H1 (cell line): ENCODE measurements around the gene ALDH7A1. TPM values are rescaled to one million over a fixed set of nuclear protein-coding genes. Genes with fewer than 3 reads are reported as not detected.

Experiments
- CTCF ChIA-PET: fragments of 300-600 bp; sonication (Branson Sonifier 250); formaldehyde crosslinking; loops from one replicate; lab custom pipeline; 2021; ENCODE audit not compliant: partially characterized antibody; lab: Charles Lee
- POLR2A ChIA-PET: fragments of 300-600 bp; sonication (Branson Sonifier 250); formaldehyde crosslinking; loops from one replicate; lab custom pipeline; 2021; ENCODE audit warnings: inconsistent platforms; ENCODE audit not compliant: partially characterized antibody; lab: Charles Lee
- DNase-seq, 2 experiments: peaks; one replicate each; pipeline versions ENCODE4 v3.0.0 to v3.0.0-alpha.2; 2010 to 2022; ENCODE audit warnings: low spot score in 2 of 2, low read depth in 1 of 2, mixed read lengths in 1 of 2
- FAIRE-seq: peaks from 2 replicates; lab custom pipeline; 2011; peaks lifted over from hg19 to GRCh38; lab: Jason Lieb, UNC
- H2AFZ ChIP-seq: 2 replicates; pipeline ENCODE4 v1.8.1; 2012; ENCODE audit warnings: low read length, inconsistent platforms
- H2AK5ac ChIP-seq: 2 replicates; pipeline ENCODE4 v1.6.1; 2013; ENCODE audit warnings: low read depth, low read length
- H2BK120ac ChIP-seq: replicated peaks from 2 replicates; pipeline ENCODE3; 2013; ENCODE audit warnings: low read depth, low read length, inconsistent platforms
- H2BK12ac ChIP-seq: 2 replicates; pipeline ENCODE4 v1.6.1; 2013; ENCODE audit warnings: low read depth, low read length
- H2BK15ac ChIP-seq: 2 replicates; pipeline ENCODE4 v1.6.1; 2013; ENCODE audit warnings: low read length
- H2BK20ac ChIP-seq: 2 replicates; pipeline ENCODE4 v1.6.1; 2013; ENCODE audit warnings: low read length
- H2BK5ac ChIP-seq: 2 replicates; pipeline ENCODE4 v1.6.1; 2013; ENCODE audit warnings: low read depth, low read length
- H3K14ac ChIP-seq: 2 replicates; pipeline ENCODE4 v1.6.1; 2013; ENCODE audit warnings: inconsistent platforms; ENCODE audit not compliant: insufficient read length
- H3K18ac ChIP-seq: 2 replicates; pipeline ENCODE4 v1.6.1; 2013; ENCODE audit warnings: low read length; ENCODE audit errors: extremely low read depth
- H3K23ac ChIP-seq: 2 replicates; pipeline ENCODE4 v1.6.1; 2013; ENCODE audit warnings: inconsistent platforms; ENCODE audit not compliant: insufficient read length
- H3K23me2 ChIP-seq: 2 replicates; pipeline ENCODE4 v1.6.1; 2013; ENCODE audit warnings: low read depth, low read length
- H3K27ac ChIP-seq: 2 replicates; pipeline ENCODE4 v1.6.1; 2011; ENCODE audit warnings: low read depth, low read length, inconsistent platforms
- H3K27me3 ChIP-seq, 4 experiments: replicated peaks in 1 of 4; 1 replicate in 1 of 4; 2 replicates in 3 of 4; pipeline versions ENCODE4 v1.6.1 to v1.8.1; 2011 to 2013; ENCODE audit warnings: low read length in 3 of 4, mild to moderate bottlenecking in 3 of 4, inconsistent platforms in 2 of 4, mixed read lengths in 2 of 4, moderate library complexity in 1 of 4; ENCODE audit not compliant: control insufficient read depth in 3 of 4, insufficient read depth in 3 of 4; ENCODE audit errors: extremely low read depth in 1 of 4
- H3K36me3 ChIP-seq, 4 experiments: 2 replicates each; pipeline versions ENCODE4 v1.6.1 to v1.8.1; 2011 to 2013; ENCODE audit warnings: mild to moderate bottlenecking in 4 of 4, low read length in 3 of 4, moderate library complexity in 2 of 4, control low read depth in 1 of 4, inconsistent platforms in 1 of 4; ENCODE audit not compliant: insufficient read depth in 4 of 4, control insufficient read depth in 2 of 4
- H3K4ac ChIP-seq: replicated peaks from 2 replicates; pipeline ENCODE3; 2013; ENCODE audit warnings: low read length, low read depth, mixed read lengths, inconsistent platforms; ENCODE audit not compliant: insufficient read length
- H3K4me1 ChIP-seq, 4 experiments: replicated peaks in 1 of 4; 1 replicate in 1 of 4; 2 replicates in 3 of 4; pipeline versions ENCODE4 v1.6.1 to v1.8.1; 2011 to 2013; ENCODE audit warnings: low read length in 3 of 4, inconsistent platforms in 2 of 4, mixed read lengths in 1 of 4; ENCODE audit not compliant: insufficient read depth in 4 of 4, control insufficient read depth in 3 of 4
- H3K4me2 ChIP-seq, 2 experiments: 2 replicates each; pipeline versions ENCODE4 v1.6.1 to v1.8.1; 2011 to 2013; ENCODE audit warnings: low read depth in 2 of 2, low read length in 2 of 2, control low read depth in 1 of 2, inconsistent platforms in 1 of 2, mild to moderate bottlenecking in 1 of 2; ENCODE audit not compliant: insufficient read depth in 1 of 2
- H3K4me3 ChIP-seq, 4 experiments: fragments of 200-600, 300-600 bp in 1 of 4; sonication (generic), shearing (Covaris generic), sonication (Bioruptor Twin) in 1 of 4; 2 replicates each; pipeline versions ENCODE4 v1.5.1 to v1.8.1; 2011 to 2016; ENCODE audit warnings: low read length in 4 of 4, low read depth in 3 of 4, control low read depth in 2 of 4, inconsistent platforms in 2 of 4, mild to moderate bottlenecking in 2 of 4, mixed read lengths in 1 of 4, moderate library complexity in 1 of 4; ENCODE audit not compliant: insufficient read depth in 2 of 4; ENCODE audit errors: extremely low read depth in 1 of 4
- H3K56ac ChIP-seq: replicated peaks from 2 replicates; pipeline ENCODE3; 2013; ENCODE audit warnings: low read depth, mild to moderate bottlenecking, mixed read lengths, low read length, inconsistent platforms; ENCODE audit not compliant: insufficient read length
- H3K79me1 ChIP-seq: 2 replicates; pipeline ENCODE4 v1.6.1; 2013; ENCODE audit warnings: low read depth, low read length, control low read depth
- H3K79me2 ChIP-seq, 2 experiments: 2 replicates each; pipeline versions ENCODE4 v1.6.1 to v1.8.1; 2012 to 2013; ENCODE audit warnings: low read length in 2 of 2, mild to moderate bottlenecking in 2 of 2, inconsistent platforms in 1 of 2; ENCODE audit not compliant: insufficient read depth in 2 of 2, control insufficient read depth in 1 of 2
- H3K9ac ChIP-seq, 4 experiments: replicated peaks in 1 of 4; 1 replicate in 1 of 4; 2 replicates in 3 of 4; pipeline versions ENCODE4 v1.6.1 to v1.8.1; 2011 to 2013; ENCODE audit warnings: low read depth in 3 of 4, low read length in 3 of 4, control low read depth in 2 of 4, mild to moderate bottlenecking in 2 of 4, moderate library complexity in 2 of 4, inconsistent platforms in 1 of 4; ENCODE audit errors: extremely low read depth in 1 of 4
- H3K9me3 ChIP-seq, 2 experiments: 2 replicates each; pipeline versions ENCODE4 v1.6.1 to v1.8.1; 2012 to 2013; ENCODE audit warnings: mild to moderate bottlenecking in 2 of 2, moderate library complexity in 2 of 2, control low read depth in 1 of 2, inconsistent platforms in 1 of 2, low read depth in 1 of 2, low read length in 1 of 2, mixed read lengths in 1 of 2; ENCODE audit not compliant: insufficient read depth in 2 of 2
- H4K20me1 ChIP-seq, 2 experiments: replicated peaks in 1 of 2; 2 replicates each; pipeline versions ENCODE3 to v1.8.1; 2011 to 2013; ENCODE audit warnings: inconsistent platforms in 2 of 2, low read length in 2 of 2, mild to moderate bottlenecking in 1 of 2; ENCODE audit not compliant: insufficient read depth in 2 of 2, control insufficient read depth in 1 of 2
- H4K5ac ChIP-seq: 2 replicates; pipeline ENCODE4 v1.6.1; 2013; ENCODE audit warnings: low read length, low read depth, mixed read lengths, inconsistent platforms; ENCODE audit not compliant: insufficient read length
- H4K8ac ChIP-seq: 2 replicates; pipeline ENCODE4 v1.8.0; 2013; ENCODE audit warnings: mild to moderate bottlenecking, moderate library complexity, low read length, inconsistent platforms; ENCODE audit not compliant: insufficient read depth; ENCODE audit errors: extremely low read depth
- H4K91ac ChIP-seq: replicated peaks from 2 replicates; pipeline ENCODE3; 2013; ENCODE audit warnings: low read length, mixed read lengths, inconsistent platforms; ENCODE audit not compliant: insufficient read length
- ASH2L ChIP-seq: fragments of 200-600, 300-600 bp; sonication (generic); IDR thresholded peaks from one replicate; pipeline ENCODE4 v1.7.1; 2017; ENCODE audit warnings: low read length
- BRCA1 ChIP-seq: IDR thresholded peaks from 2 replicates; pipeline ENCODE4 v1.6.1; 2012; ENCODE audit warnings: low read depth, low read length, improper control_type of control experiment
- CHD1 ChIP-seq: IDR thresholded peaks from 2 replicates; pipeline ENCODE4 v1.6.1; 2012; ENCODE audit warnings: low read depth, low read length, improper control_type of control experiment
- CHD2 ChIP-seq: IDR thresholded peaks from 2 replicates; pipeline ENCODE4 v1.6.1; 2012; ENCODE audit warnings: low read length, improper control_type of control experiment
- FOSL1 ChIP-seq: IDR thresholded peaks from 2 replicates; pipeline ENCODE4 v1.6.1; 2011; ENCODE audit warnings: mild to moderate bottlenecking, low read depth, low read length, moderate library complexity; ENCODE audit not compliant: insufficient read depth
- GTF2F1 ChIP-seq: IDR thresholded peaks from 2 replicates; pipeline ENCODE4 v1.6.1; 2012; ENCODE audit warnings: low read depth, low read length, improper control_type of control experiment, borderline replicate concordance
- MAX ChIP-seq: IDR thresholded peaks from 2 replicates; pipeline ENCODE4 v1.6.1; 2012; ENCODE audit warnings: inconsistent platforms
- POLR2AphosphoS5 ChIP-seq: IDR thresholded peaks from 2 replicates; pipeline ENCODE4 v1.6.1; 2011; ENCODE audit warnings: low read depth, low read length
- RBBP5 ChIP-seq: IDR thresholded peaks from 2 replicates; pipeline ENCODE4 v1.7.1; 2012; ENCODE audit warnings: low read depth, mild to moderate bottlenecking, inconsistent platforms, low read length, moderate library complexity, borderline replicate concordance
- SIN3A ChIP-seq, 2 experiments: IDR thresholded peaks in 1 of 2; conservative IDR thresholded peaks in 1 of 2; 2 replicates each; pipeline ENCODE4 v1.6.1; 2011 to 2012; ENCODE audit warnings: low read length in 2 of 2, improper control_type of control experiment in 1 of 2, low read depth in 1 of 2, mild to moderate bottlenecking in 1 of 2
- SP1 ChIP-seq: IDR thresholded peaks from 2 replicates; pipeline ENCODE4 v1.6.1; 2011; ENCODE audit warnings: low read depth, low read length
- TCF12 ChIP-seq: IDR thresholded peaks from 2 replicates; pipeline ENCODE4 v1.6.1; 2011; ENCODE audit warnings: low read depth, mild to moderate bottlenecking, low read length
- USF2 ChIP-seq: IDR thresholded peaks from 2 replicates; pipeline ENCODE4 v1.6.1; 2011; ENCODE audit warnings: low read length, improper control_type of control experiment
- ZNF274 ChIP-seq: IDR thresholded peaks from 2 replicates; pipeline ENCODE4 v1.7.0; 2012; ENCODE audit warnings: low read length, borderline replicate concordance; ENCODE audit errors: extremely low read depth
- WGBS, 2 experiments: shearing (Covaris generic) in 1 of 2; methylation state at CpG; one replicate each; pipeline versions ENCODE4 v1.1.6 to v1.1.7; 2013 to 2015; ENCODE audit warnings: low lambda C conversion rate in 2 of 2, mixed read lengths in 2 of 2, inconsistent platforms in 1 of 2, low coverage in 1 of 2, missing lambda C conversion rate in 1 of 2; ENCODE audit not compliant: insufficient replicate concordance in 2 of 2, insufficient coverage in 1 of 2, insufficient read length in 1 of 2; ENCODE audit errors: extremely low coverage in 1 of 2, missing lambda C conversion rate in 1 of 2; 5-methylcytosine and 5-hydroxymethylcytosine counted together
- polyA plus RNA-seq, 7 experiments: library from polyadenylated mRNA; depleted of rRNA in 3 of 7; stranded (reverse) in 5 of 7; unstranded in 2 of 7; fragments of >200 nt in 5 of 7; fragments of 200-250 nt in 2 of 7; gene quantifications; 1 replicate in 5 of 7; 2 replicates in 1 of 7; 4 replicates in 1 of 7; pipeline versions ENCODE4 v1.2.1 to v1.2.3, GENCODE V29; 2011 to 2013; ENCODE audit warnings: missing spikeins in 2 of 7, mixed read lengths in 2 of 7
- total RNA-seq: library from RNA; stranded (reverse); fragmentation: NEBNext Ultra II Directional; extraction: Animal tissue kit (Norgen Biotek cat#: 25700); gene quantifications from 2 replicates; pipeline ENCODE4 v1.2.1, GENCODE V29; 2021

Gene ALDH7A1
- total and polyA plus RNA-seq, 2 of the 8 experiments (the other 6 are each of a cell fraction or from before 2014, with no cell fraction given): 99.6 to 225 TPM

- no peak overlapping the region for H3K4me2 ChIP-seq
- H3K14ac ChIP-seq: no peak overlapping the region
- no peaks in the 10 kb centered on the region for H4K20me1 ChIP-seq
- no peaks in the 10 kb centered on the region for H3K79me1 ChIP-seq
- no peak overlapping the region for H2BK12ac ChIP-seq
- FAIRE-seq (no peak), DNase-seq (peak in 1 of 2 experiments; percentile 11)
- H2AFZ ChIP-seq: no peak overlapping the region
- H2BK15ac ChIP-seq: no peak overlapping the region
- H3K9ac ChIP-seq: no peak overlapping the region
- H2AK5ac ChIP-seq: no peak overlapping the region
- no peak overlapping the region for H3K27ac ChIP-seq
- H3K27me3 ChIP-seq: no peaks in the 10 kb centered on the region
- POLR2A ChIA-PET: interaction anchor here (1.3 kb wide), 1 partner anchor 8 kb away, joined by 3 read pairs; no protein-coding TSS in a partner anchor
- peaks cover 0 to 2% (median under 1%) of the 10 kb centered on the region in 4 experiments; a peak in 3 of 7 replicates for H3K4me1 ChIP-seq
- CTCF ChIA-PET: interaction anchor here (0.6 to 7.7 kb wide), 15 partner anchors 8 to 196 kb away, joined by 3 to 76 read pairs (median 6); no protein-coding TSS in a partner anchor
- H3K23ac ChIP-seq: no peak overlapping the region
- no peak overlapping the region for H4K91ac ChIP-seq
- H3K23me2 ChIP-seq: no peaks in the 10 kb centered on the region
- no peak overlapping the region for H4K8ac ChIP-seq
- no peaks in the 10 kb centered on the region for H3K36me3 ChIP-seq
- no peak overlapping the region for H4K5ac ChIP-seq
- H3K9me3 ChIP-seq: no peaks in the 10 kb centered on the region
- H3K79me2 ChIP-seq: no peaks in the 10 kb centered on the region
- 100% methylated on average over 1 of the region's 1 CpG; no CpG with 5 or more reads in 1 of the 2 experiments for WGBS, 2 experiments
- no peak overlapping the region for H2BK5ac ChIP-seq
- H3K56ac ChIP-seq: no peak overlapping the region
- no peak overlapping the region for H3K4ac ChIP-seq
- no peak overlapping the region for H2BK120ac ChIP-seq
- H2BK20ac ChIP-seq: no peak overlapping the region
- no peak overlapping the region for H3K4me3 ChIP-seq
- H3K18ac ChIP-seq: no peak overlapping the region
- no peak for TF ChIP-seq BRCA1
- TF ChIP-seq USF2: no peak
- no peak for TF ChIP-seq CHD2
- TF ChIP-seq TCF12: no peak
- TF ChIP-seq ASH2L: no peak
- TF ChIP-seq ZNF274: no peak
- TF ChIP-seq POLR2AphosphoS5: no peak
- no peak for TF ChIP-seq MAX
- TF ChIP-seq SP1: no peak
- no peak for TF ChIP-seq CHD1
- TF ChIP-seq SIN3A (conservative IDR thresholded peaks at IDR 0.05 in 1 of 2, IDR thresholded peaks at IDR 0.05 in 1 of 2; ENCODE audit: low read depth in 1 of 2, low read length in 2 of 2): no peak
- no peak for TF ChIP-seq GTF2F1
- no peak for TF ChIP-seq FOSL1
- no peak for TF ChIP-seq RBBP5
These were observed 60.5 kb downstream of the ALDH7A1 start for GRCh38 chr5:126534553-126534952.
